H1 (cell line): ENCODE measurements around the gene HIBCH. TPM values are rescaled to one million over a fixed set of nuclear protein-coding genes. Genes with fewer than 3 reads are reported as not detected.

Experiments used
- HDAC2 ChIP-seq, 2 experiments: fragments of 300-600 bp in 1 of 2; sonication (generic) in 1 of 2; IDR thresholded peaks; 2 replicates each; pipeline ENCODE4 v1.6.1; 2011 to 2012; ENCODE audit warnings: low read depth in 2 of 2, low read length in 2 of 2, mild to moderate bottlenecking in 2 of 2, moderate library complexity in 2 of 2, borderline replicate concordance in 1 of 2, inconsistent platforms in 1 of 2
- JUN ChIP-seq: IDR thresholded peaks from 2 replicates; pipeline ENCODE4 v1.6.1; 2011; ENCODE audit warnings: low read depth, mild to moderate bottlenecking, improper control_type of control experiment, low read length
- RBBP5 ChIP-seq: IDR thresholded peaks from 2 replicates; pipeline ENCODE4 v1.7.1; 2012; ENCODE audit warnings: low read depth, mild to moderate bottlenecking, inconsistent platforms, low read length, moderate library complexity, borderline replicate concordance
- RNF2 ChIP-seq: fragments of 200-900, 300-1000 bp; sonication (generic); IDR thresholded peaks from 2 replicates; pipeline ENCODE4 v1.7.1; 2016; ENCODE audit warnings: borderline replicate concordance, low read depth, mild to moderate bottlenecking, antibody characterized with exemption, low read length; ENCODE audit not compliant: poor library complexity, severe bottlenecking; ENCODE audit errors: missing control alignments
- SIN3A ChIP-seq, 2 experiments: IDR thresholded peaks in 1 of 2; conservative IDR thresholded peaks in 1 of 2; 2 replicates each; pipeline ENCODE4 v1.6.1; 2011 to 2012; ENCODE audit warnings: low read length in 2 of 2, improper control_type of control experiment in 1 of 2, low read depth in 1 of 2, mild to moderate bottlenecking in 1 of 2
- TAF1 ChIP-seq: IDR thresholded peaks from 2 replicates; pipeline ENCODE4 v1.6.1; 2011; ENCODE audit warnings: mild to moderate bottlenecking, low read depth, low read length
- polyA plus RNA-seq, 7 experiments: library from polyadenylated mRNA; depleted of rRNA in 3 of 7; stranded (reverse) in 5 of 7; unstranded in 2 of 7; fragments of >200 nt in 5 of 7; fragments of 200-250 nt in 2 of 7; gene quantifications; 1 replicate in 5 of 7; 2 replicates in 1 of 7; 4 replicates in 1 of 7; pipeline versions ENCODE4 v1.2.1 to v1.2.3, GENCODE V29; 2011 to 2013; ENCODE audit warnings: missing spikeins in 2 of 7, mixed read lengths in 2 of 7
- total RNA-seq: library from RNA; stranded (reverse); fragmentation: NEBNext Ultra II Directional; extraction: Animal tissue kit (Norgen Biotek cat#: 25700); gene quantifications from 2 replicates; pipeline ENCODE4 v1.2.1, GENCODE V29; 2021

Gene HIBCH
- total and polyA plus RNA-seq, 2 of the 8 experiments (the other 6 are each of a cell fraction or from before 2014, with no cell fraction given) = 7.5 to 31.8 TPM

DNA sequence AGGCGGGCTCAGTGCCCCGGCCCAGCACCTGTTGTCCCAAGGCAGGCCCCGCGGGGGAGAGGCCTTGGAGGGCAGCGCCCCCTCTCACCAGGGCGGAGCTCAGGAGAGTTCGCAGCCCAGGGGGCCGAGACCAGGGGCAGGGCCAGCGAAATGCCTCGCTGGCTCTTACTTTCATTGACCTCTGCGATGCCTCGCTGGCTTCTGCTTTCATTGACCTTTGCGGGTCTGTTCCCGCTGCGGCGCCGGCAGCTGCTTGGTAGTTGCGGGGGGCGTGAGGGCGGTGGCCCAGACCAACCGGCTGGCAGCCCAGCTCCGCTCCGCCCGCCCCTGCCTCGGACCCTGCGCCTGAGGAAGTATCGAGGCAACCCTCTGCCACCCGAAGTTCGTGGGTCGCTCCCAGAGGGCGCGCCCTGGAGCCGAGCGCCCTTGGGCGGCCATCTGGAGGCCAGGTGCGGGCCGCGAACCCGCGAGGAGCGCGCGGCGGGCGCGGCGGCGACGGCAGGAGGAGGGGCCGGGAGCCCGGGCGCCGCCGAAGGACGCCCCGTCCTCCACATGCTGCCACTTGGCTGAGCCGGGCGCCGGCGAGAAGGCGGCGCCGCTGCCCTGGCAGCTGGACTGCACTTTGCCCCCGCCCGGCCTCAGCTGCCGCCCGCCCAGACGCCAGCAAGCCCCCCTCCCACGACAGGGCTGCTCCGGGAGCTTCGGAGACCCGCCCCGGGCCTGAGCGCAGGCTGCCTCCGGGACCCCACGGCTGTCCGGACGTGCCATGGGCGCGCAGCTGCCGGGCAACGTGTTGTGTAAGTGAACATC is 139.1 kb downstream of the HIBCH start (continued):
- TF ChIP-seq SIN3A (conservative IDR thresholded peaks at IDR 0.05 in 1 of 2, IDR thresholded peaks at IDR 0.05 in 1 of 2; ENCODE audit: low read depth in 1 of 2, low read length in 2 of 2) (peak in 1 of 2 experiments; percentile 11; a peak in 1 of 4 replicates), RNF2 (peak; percentile 28), HDAC2 (IDR thresholded peaks at IDR 0.05; ENCODE audit: borderline replicate concordance in 1 of 2, low read depth in 2 of 2, low read length in 2 of 2) (no peak; a peak in 1 of 4 replicates), TAF1 (0 out of 2 replicates have a peak, but pooled peaks have one; percentile 36), RBBP5 (peak; percentile 67; the same call in 1 of the 2 replicates), JUN (no peak)
